H1 (cell line): ENCODE data around the gene ID2. TPM values are rescaled to one million over a fixed set of nuclear protein-coding genes. Genes with fewer than 3 reads are reported as not detected.

Experiments
- CTCF ChIA-PET: fragments of 300-600 bp; sonication (Branson Sonifier 250); formaldehyde crosslinking; loops from one replicate; lab custom pipeline; 2021; ENCODE audit not compliant: partially characterized antibody; lab: Charles Lee
- POLR2A ChIA-PET: fragments of 300-600 bp; sonication (Branson Sonifier 250); formaldehyde crosslinking; loops from one replicate; lab custom pipeline; 2021; ENCODE audit warnings: inconsistent platforms; ENCODE audit not compliant: partially characterized antibody; lab: Charles Lee
- DNase-seq, 2 experiments: peaks; one replicate each; pipeline versions ENCODE4 v3.0.0 to v3.0.0-alpha.2; 2010 to 2022; ENCODE audit warnings: low spot score in 2 of 2, low read depth in 1 of 2, mixed read lengths in 1 of 2
- FAIRE-seq: peaks from 2 replicates; lab custom pipeline; 2011; peaks lifted over from hg19 to GRCh38; lab: Jason Lieb, UNC
- H2AFZ ChIP-seq: 2 replicates; pipeline ENCODE4 v1.8.1; 2012; ENCODE audit warnings: low read length, inconsistent platforms
- H2AK5ac ChIP-seq: 2 replicates; pipeline ENCODE4 v1.6.1; 2013; ENCODE audit warnings: low read depth, low read length
- H2BK120ac ChIP-seq: replicated peaks from 2 replicates; pipeline ENCODE3; 2013; ENCODE audit warnings: low read depth, low read length, inconsistent platforms
- H2BK12ac ChIP-seq: 2 replicates; pipeline ENCODE4 v1.6.1; 2013; ENCODE audit warnings: low read depth, low read length
- H2BK15ac ChIP-seq: 2 replicates; pipeline ENCODE4 v1.6.1; 2013; ENCODE audit warnings: low read length
- H2BK20ac ChIP-seq: 2 replicates; pipeline ENCODE4 v1.6.1; 2013; ENCODE audit warnings: low read length
- H2BK5ac ChIP-seq: 2 replicates; pipeline ENCODE4 v1.6.1; 2013; ENCODE audit warnings: low read depth, low read length
- H3K14ac ChIP-seq: 2 replicates; pipeline ENCODE4 v1.6.1; 2013; ENCODE audit warnings: inconsistent platforms; ENCODE audit not compliant: insufficient read length
- H3K18ac ChIP-seq: 2 replicates; pipeline ENCODE4 v1.6.1; 2013; ENCODE audit warnings: low read length; ENCODE audit errors: extremely low read depth
- H3K23ac ChIP-seq: 2 replicates; pipeline ENCODE4 v1.6.1; 2013; ENCODE audit warnings: inconsistent platforms; ENCODE audit not compliant: insufficient read length
- H3K23me2 ChIP-seq: 2 replicates; pipeline ENCODE4 v1.6.1; 2013; ENCODE audit warnings: low read depth, low read length
- H3K27ac ChIP-seq: 2 replicates; pipeline ENCODE4 v1.6.1; 2011; ENCODE audit warnings: low read depth, low read length, inconsistent platforms
- H3K27me3 ChIP-seq, 4 experiments: replicated peaks in 1 of 4; 1 replicate in 1 of 4; 2 replicates in 3 of 4; pipeline versions ENCODE4 v1.6.1 to v1.8.1; 2011 to 2013; ENCODE audit warnings: low read length in 3 of 4, mild to moderate bottlenecking in 3 of 4, inconsistent platforms in 2 of 4, mixed read lengths in 2 of 4, moderate library complexity in 1 of 4; ENCODE audit not compliant: control insufficient read depth in 3 of 4, insufficient read depth in 3 of 4; ENCODE audit errors: extremely low read depth in 1 of 4
- H3K36me3 ChIP-seq, 4 experiments: 2 replicates each; pipeline versions ENCODE4 v1.6.1 to v1.8.1; 2011 to 2013; ENCODE audit warnings: mild to moderate bottlenecking in 4 of 4, low read length in 3 of 4, moderate library complexity in 2 of 4, control low read depth in 1 of 4, inconsistent platforms in 1 of 4; ENCODE audit not compliant: insufficient read depth in 4 of 4, control insufficient read depth in 2 of 4
- H3K4ac ChIP-seq: replicated peaks from 2 replicates; pipeline ENCODE3; 2013; ENCODE audit warnings: low read length, low read depth, mixed read lengths, inconsistent platforms; ENCODE audit not compliant: insufficient read length
- H3K4me1 ChIP-seq, 4 experiments: replicated peaks in 1 of 4; 1 replicate in 1 of 4; 2 replicates in 3 of 4; pipeline versions ENCODE4 v1.6.1 to v1.8.1; 2011 to 2013; ENCODE audit warnings: low read length in 3 of 4, inconsistent platforms in 2 of 4, mixed read lengths in 1 of 4; ENCODE audit not compliant: insufficient read depth in 4 of 4, control insufficient read depth in 3 of 4
- H3K4me2 ChIP-seq, 2 experiments: 2 replicates each; pipeline versions ENCODE4 v1.6.1 to v1.8.1; 2011 to 2013; ENCODE audit warnings: low read depth in 2 of 2, low read length in 2 of 2, control low read depth in 1 of 2, inconsistent platforms in 1 of 2, mild to moderate bottlenecking in 1 of 2; ENCODE audit not compliant: insufficient read depth in 1 of 2
- H3K4me3 ChIP-seq, 4 experiments: fragments of 200-600, 300-600 bp in 1 of 4; sonication (generic), shearing (Covaris generic), sonication (Bioruptor Twin) in 1 of 4; 2 replicates each; pipeline versions ENCODE4 v1.5.1 to v1.8.1; 2011 to 2016; ENCODE audit warnings: low read length in 4 of 4, low read depth in 3 of 4, control low read depth in 2 of 4, inconsistent platforms in 2 of 4, mild to moderate bottlenecking in 2 of 4, mixed read lengths in 1 of 4, moderate library complexity in 1 of 4; ENCODE audit not compliant: insufficient read depth in 2 of 4; ENCODE audit errors: extremely low read depth in 1 of 4
- H3K56ac ChIP-seq: replicated peaks from 2 replicates; pipeline ENCODE3; 2013; ENCODE audit warnings: low read depth, mild to moderate bottlenecking, mixed read lengths, low read length, inconsistent platforms; ENCODE audit not compliant: insufficient read length
- H3K79me1 ChIP-seq: 2 replicates; pipeline ENCODE4 v1.6.1; 2013; ENCODE audit warnings: low read depth, low read length, control low read depth
- H3K79me2 ChIP-seq, 2 experiments: 2 replicates each; pipeline versions ENCODE4 v1.6.1 to v1.8.1; 2012 to 2013; ENCODE audit warnings: low read length in 2 of 2, mild to moderate bottlenecking in 2 of 2, inconsistent platforms in 1 of 2; ENCODE audit not compliant: insufficient read depth in 2 of 2, control insufficient read depth in 1 of 2
- H3K9ac ChIP-seq, 4 experiments: replicated peaks in 1 of 4; 1 replicate in 1 of 4; 2 replicates in 3 of 4; pipeline versions ENCODE4 v1.6.1 to v1.8.1; 2011 to 2013; ENCODE audit warnings: low read depth in 3 of 4, low read length in 3 of 4, control low read depth in 2 of 4, mild to moderate bottlenecking in 2 of 4, moderate library complexity in 2 of 4, inconsistent platforms in 1 of 4; ENCODE audit errors: extremely low read depth in 1 of 4
- H3K9me3 ChIP-seq, 2 experiments: 2 replicates each; pipeline versions ENCODE4 v1.6.1 to v1.8.1; 2012 to 2013; ENCODE audit warnings: mild to moderate bottlenecking in 2 of 2, moderate library complexity in 2 of 2, control low read depth in 1 of 2, inconsistent platforms in 1 of 2, low read depth in 1 of 2, low read length in 1 of 2, mixed read lengths in 1 of 2; ENCODE audit not compliant: insufficient read depth in 2 of 2
- H4K20me1 ChIP-seq, 2 experiments: replicated peaks in 1 of 2; 2 replicates each; pipeline versions ENCODE3 to v1.8.1; 2011 to 2013; ENCODE audit warnings: inconsistent platforms in 2 of 2, low read length in 2 of 2, mild to moderate bottlenecking in 1 of 2; ENCODE audit not compliant: insufficient read depth in 2 of 2, control insufficient read depth in 1 of 2
- H4K5ac ChIP-seq: 2 replicates; pipeline ENCODE4 v1.6.1; 2013; ENCODE audit warnings: low read length, low read depth, mixed read lengths, inconsistent platforms; ENCODE audit not compliant: insufficient read length
- H4K8ac ChIP-seq: 2 replicates; pipeline ENCODE4 v1.8.0; 2013; ENCODE audit warnings: mild to moderate bottlenecking, moderate library complexity, low read length, inconsistent platforms; ENCODE audit not compliant: insufficient read depth; ENCODE audit errors: extremely low read depth
- H4K91ac ChIP-seq: replicated peaks from 2 replicates; pipeline ENCODE3; 2013; ENCODE audit warnings: low read length, mixed read lengths, inconsistent platforms; ENCODE audit not compliant: insufficient read length
- BCL11A ChIP-seq, 2 experiments: IDR thresholded peaks; one replicate each; pipeline ENCODE4 v1.6.1; 2011; ENCODE audit warnings: low read depth in 2 of 2, low read length in 2 of 2, mild to moderate bottlenecking in 2 of 2
- EGR1 ChIP-seq: IDR thresholded peaks from 2 replicates; pipeline ENCODE4 v1.6.1; 2011; ENCODE audit warnings: low read depth, low read length, borderline replicate concordance
- FOSL1 ChIP-seq: IDR thresholded peaks from 2 replicates; pipeline ENCODE4 v1.6.1; 2011; ENCODE audit warnings: mild to moderate bottlenecking, low read depth, low read length, moderate library complexity; ENCODE audit not compliant: insufficient read depth
- KDM4A ChIP-seq: IDR thresholded peaks from one replicate; pipeline ENCODE4 v1.7.1; 2012; ENCODE audit warnings: low read depth, mild to moderate bottlenecking, moderate library complexity, low read length, inconsistent platforms; ENCODE audit not compliant: severe bottlenecking
- RAD21 ChIP-seq, 2 experiments: IDR thresholded peaks in 1 of 2; conservative IDR thresholded peaks in 1 of 2; 2 replicates each; pipeline ENCODE4 v1.6.1; 2011; ENCODE audit warnings: low read depth in 2 of 2, low read length in 2 of 2, improper control_type of control experiment in 1 of 2, inconsistent platforms in 1 of 2, mild to moderate bottlenecking in 1 of 2, moderate library complexity in 1 of 2
- RBBP5 ChIP-seq: IDR thresholded peaks from 2 replicates; pipeline ENCODE4 v1.7.1; 2012; ENCODE audit warnings: low read depth, mild to moderate bottlenecking, inconsistent platforms, low read length, moderate library complexity, borderline replicate concordance
- SIN3A ChIP-seq, 2 experiments: IDR thresholded peaks in 1 of 2; conservative IDR thresholded peaks in 1 of 2; 2 replicates each; pipeline ENCODE4 v1.6.1; 2011 to 2012; ENCODE audit warnings: low read length in 2 of 2, improper control_type of control experiment in 1 of 2, low read depth in 1 of 2, mild to moderate bottlenecking in 1 of 2
- SP4 ChIP-seq: IDR thresholded peaks from 2 replicates; pipeline ENCODE4 v1.6.1; 2012; ENCODE audit warnings: low read length, inconsistent platforms
- TAF7 ChIP-seq: optimal IDR thresholded peaks from 2 replicates; pipeline ENCODE3; 2011; ENCODE audit warnings: low read depth, mild to moderate bottlenecking, inconsistent platforms, low read length, moderate library complexity, borderline replicate concordance
- YY1 ChIP-seq: IDR thresholded peaks from 2 replicates; pipeline ENCODE4 v1.6.1; 2011; ENCODE audit warnings: low read depth, mild to moderate bottlenecking, low read length
- WGBS, 2 experiments: shearing (Covaris generic) in 1 of 2; methylation state at CpG; one replicate each; pipeline versions ENCODE4 v1.1.6 to v1.1.7; 2013 to 2015; ENCODE audit warnings: low lambda C conversion rate in 2 of 2, mixed read lengths in 2 of 2, inconsistent platforms in 1 of 2, low coverage in 1 of 2, missing lambda C conversion rate in 1 of 2; ENCODE audit not compliant: insufficient replicate concordance in 2 of 2, insufficient coverage in 1 of 2, insufficient read length in 1 of 2; ENCODE audit errors: extremely low coverage in 1 of 2, missing lambda C conversion rate in 1 of 2; 5-methylcytosine and 5-hydroxymethylcytosine counted together
- polyA plus RNA-seq, 7 experiments: library from polyadenylated mRNA; depleted of rRNA in 3 of 7; stranded (reverse) in 5 of 7; unstranded in 2 of 7; fragments of >200 nt in 5 of 7; fragments of 200-250 nt in 2 of 7; gene quantifications; 1 replicate in 5 of 7; 2 replicates in 1 of 7; 4 replicates in 1 of 7; pipeline versions ENCODE4 v1.2.1 to v1.2.3, GENCODE V29; 2011 to 2013; ENCODE audit warnings: missing spikeins in 2 of 7, mixed read lengths in 2 of 7
- total RNA-seq: library from RNA; stranded (reverse); fragmentation: NEBNext Ultra II Directional; extraction: Animal tissue kit (Norgen Biotek cat#: 25700); gene quantifications from 2 replicates; pipeline ENCODE4 v1.2.1, GENCODE V29; 2021

The ID2 gene
- total and polyA plus RNA-seq, 2 of the 8 experiments (the other 6 are each of a cell fraction or from before 2014, with no cell fraction given): 36.7 to 214 TPM

DNA sequence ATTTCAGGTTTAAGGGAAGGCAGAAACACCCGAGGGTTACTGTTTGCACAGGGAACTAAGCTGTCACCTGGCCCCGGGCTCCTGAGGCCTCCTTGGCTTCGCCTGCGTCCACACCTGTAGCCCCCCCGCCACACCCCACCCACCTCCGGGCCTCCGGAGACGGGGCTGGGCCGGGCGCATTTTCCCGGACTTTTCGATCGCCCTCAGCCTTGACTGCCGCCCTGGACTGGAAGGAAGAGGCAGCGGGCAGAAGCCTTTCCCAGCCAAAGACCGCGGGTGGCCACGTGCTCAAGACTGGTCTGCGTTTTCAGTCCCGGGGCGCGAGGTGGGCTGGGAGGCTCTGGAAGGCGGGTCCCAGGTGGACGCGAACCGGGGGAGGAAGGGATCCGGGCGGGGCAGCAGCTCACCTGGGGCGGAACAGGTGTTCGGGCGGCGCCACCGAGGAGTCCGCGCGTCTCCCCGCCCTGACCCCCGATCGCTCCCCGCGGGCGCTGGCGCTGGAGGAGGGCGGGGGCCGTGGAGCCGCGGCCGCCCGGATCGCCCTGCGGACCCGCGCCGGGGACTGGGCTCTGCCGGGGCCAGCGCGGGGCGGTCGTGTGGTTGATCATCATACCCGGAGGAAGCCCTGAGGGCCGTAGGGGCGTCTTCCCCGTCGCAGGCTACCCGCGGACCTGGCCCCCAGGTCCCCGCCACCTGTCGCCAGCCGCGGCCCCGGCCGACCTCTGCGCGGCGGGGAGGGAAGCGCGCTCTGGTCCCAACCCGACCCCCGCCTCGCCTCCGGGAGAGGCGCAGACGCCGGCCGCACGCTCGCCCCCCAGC is 3.2 kb downstream of the ID2 start:
- Histone ChIP-seq H2BK12ac (no peak overlapping the region), H3K23me2 (peaks cover 21% of the 10 kb centered on the region), H2BK15ac (no peak overlapping the region), H4K20me1 (peaks cover 10 to 11% of the 10 kb centered on the region in 2 experiments), H3K18ac (no peak overlapping the region; the same call in 1 of the 2 replicates), H3K79me1 (no peaks in the 10 kb centered on the region), H2BK20ac (no peak overlapping the region), H3K9me3 (no peaks in the 10 kb centered on the region), H3K23ac (no peak overlapping the region), H3K14ac (no peak overlapping the region), H2BK120ac (no peak overlapping the region), H3K4me2 (peak overlapping the region; percentile 70 to 97), H4K91ac (peak overlapping the region; percentile 46), H2AK5ac (no peak overlapping the region), H3K36me3 (peaks cover 0 to 7% (median 0%) of the 10 kb centered on the region in 4 experiments; a peak in 2 of 8 replicates), H3K4me3 (peak overlapping the region; percentile 24 to 79 (median 48)), H3K27me3 (peaks cover 0 to 22% (median 12%) of the 10 kb centered on the region in 4 experiments; a peak in 5 of 7 replicates), H4K8ac (peak overlapping the region; percentile 86; the same call in 1 of the 2 replicates), H3K4me1 (peaks cover 0 to 11% (median 7%) of the 10 kb centered on the region in 4 experiments; a peak in 6 of 7 replicates), H3K27ac (no peak overlapping the region), H3K4ac (peak overlapping the region; percentile 36), H2BK5ac (no peak overlapping the region), H4K5ac (no peak overlapping the region), H3K79me2 (peaks cover 3 to 17% of the 10 kb centered on the region in 2 experiments; a peak in 3 of 4 replicates), H3K56ac (no peak overlapping the region), H3K9ac (no peak overlapping the region; a peak in 1 of 7 replicates), H2AFZ (no peak overlapping the region)
- ChIA-PET CTCF (interaction anchor here (0.5 to 1.3 kb wide), 3 partner anchors 94 to 528 kb away, joined by 3 to 4 read pairs (median 3); no protein-coding TSS in a partner anchor), POLR2A (interaction anchor here (0.5 to 1.2 kb wide), 8 partner anchors 17 to 806 kb away, joined by 3 to 4 read pairs (median 3); no protein-coding TSS in a partner anchor)
- DNase-seq (peak in 1 of 2 experiments; percentile 80), FAIRE-seq (no peak)
- 4% methylated on average over 18 of the region's 87 CpGs; no CpG with 5 or more reads in 1 of the 2 experiments for WGBS, 2 experiments
- TF ChIP-seq RAD21 (IDR thresholded peaks at IDR 0.05 in 1 of 2, conservative IDR thresholded peaks at IDR 0.05 in 1 of 2; ENCODE audit: low read depth in 2 of 2, low read length in 2 of 2) (peak in 1 of 2 experiments; percentile 12; a peak in 2 of 4 replicates), TAF7 (no peak), SIN3A (conservative IDR thresholded peaks at IDR 0.05 in 1 of 2, IDR thresholded peaks at IDR 0.05 in 1 of 2; ENCODE audit: low read depth in 1 of 2, low read length in 2 of 2) (no peak; a peak in 1 of 4 replicates), KDM4A (peak; percentile 92), SP4 (no peak), YY1 (no peak), RBBP5 (0 out of 2 replicates have a peak, but pooled peaks have one; percentile 45), FOSL1 (no peak), BCL11A (IDR thresholded peaks at IDR 0.05; ENCODE audit: low read depth in 2 of 2, low read length in 2 of 2) (no peak), EGR1 (no peak)
